ENCODE measurements around the gene LTBP4.

LTBP4 gene

DNA sequence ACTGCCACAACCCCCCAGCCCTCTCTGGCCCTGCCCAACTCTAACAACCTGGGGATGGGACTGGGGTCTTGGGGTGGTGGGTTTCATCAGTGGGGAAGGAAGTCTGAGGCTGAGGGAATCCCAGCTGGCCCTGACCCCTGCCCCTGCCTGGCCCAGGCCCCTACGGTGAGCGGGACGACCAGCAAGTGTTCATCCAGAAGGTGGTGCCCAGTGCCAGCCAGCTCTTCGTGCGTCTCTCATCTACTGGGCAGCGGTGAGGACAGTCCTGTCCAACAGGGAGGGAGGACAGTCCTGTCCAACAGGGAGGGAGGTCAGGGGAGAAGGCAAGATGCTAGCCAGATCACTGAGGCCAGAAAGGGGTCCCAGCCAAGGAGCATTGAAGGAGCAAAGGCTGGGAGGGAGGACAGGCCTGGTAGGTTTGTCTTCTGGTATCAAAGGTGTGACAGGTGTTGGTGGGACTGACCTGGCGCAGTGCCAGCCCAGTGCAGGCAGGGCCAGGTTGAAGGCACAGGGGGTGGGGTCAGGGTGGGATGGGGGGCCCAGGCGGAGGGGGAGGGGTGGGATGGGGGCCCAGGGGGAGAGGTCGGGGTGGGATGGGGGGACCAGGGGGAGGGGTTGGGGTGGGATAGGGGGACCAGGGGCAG, 12.1 kb upstream of the LTBP4 start:
- TF ChIP-seq CTCF (IDR thresholded peaks at IDR 0.05) = no peak

DNA sequence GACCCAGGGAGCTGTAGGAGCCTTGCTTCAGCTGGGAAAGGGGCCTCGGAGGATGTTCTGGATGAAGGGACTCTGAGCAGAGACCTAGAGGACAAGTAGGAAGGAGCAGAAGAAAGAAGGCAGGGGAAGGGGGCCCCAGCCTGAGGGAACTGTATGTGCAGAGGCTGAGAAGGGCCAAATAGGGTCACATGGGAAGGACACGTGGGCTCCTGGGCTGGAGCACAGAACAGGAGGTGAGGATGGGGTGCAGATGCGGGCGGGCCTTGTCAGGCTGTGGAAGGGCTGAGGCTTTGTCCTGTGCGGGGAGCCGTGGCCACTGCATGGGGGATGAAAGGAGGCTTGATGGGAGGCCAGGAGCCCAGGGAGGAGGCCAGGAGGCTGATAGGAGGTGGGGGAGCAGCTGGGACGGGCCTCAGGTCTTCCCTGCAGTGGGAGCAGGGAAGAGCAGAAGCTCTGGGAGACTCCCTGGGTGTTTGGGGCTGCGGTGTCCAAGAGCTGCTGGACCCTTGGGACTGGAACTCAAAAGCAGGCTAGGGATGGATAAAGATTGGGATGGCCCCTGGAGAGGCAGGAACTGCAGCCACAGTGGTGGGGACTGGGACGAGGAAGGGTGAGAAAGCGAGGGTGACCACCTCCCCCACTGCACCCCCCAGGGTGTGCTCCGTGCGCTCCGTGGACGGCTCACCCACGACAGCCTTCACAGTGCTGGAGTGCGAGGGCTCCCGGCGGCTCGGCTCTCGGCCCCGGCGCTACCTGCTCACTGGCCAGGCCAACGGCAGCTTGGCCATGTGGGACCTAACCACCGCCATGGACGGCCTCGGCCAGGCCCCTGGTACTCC, 11.4 kb upstream of the LTBP4 start:
- no peak for TF ChIP-seq CTCF (IDR thresholded peaks at IDR 0.05)

DNA sequence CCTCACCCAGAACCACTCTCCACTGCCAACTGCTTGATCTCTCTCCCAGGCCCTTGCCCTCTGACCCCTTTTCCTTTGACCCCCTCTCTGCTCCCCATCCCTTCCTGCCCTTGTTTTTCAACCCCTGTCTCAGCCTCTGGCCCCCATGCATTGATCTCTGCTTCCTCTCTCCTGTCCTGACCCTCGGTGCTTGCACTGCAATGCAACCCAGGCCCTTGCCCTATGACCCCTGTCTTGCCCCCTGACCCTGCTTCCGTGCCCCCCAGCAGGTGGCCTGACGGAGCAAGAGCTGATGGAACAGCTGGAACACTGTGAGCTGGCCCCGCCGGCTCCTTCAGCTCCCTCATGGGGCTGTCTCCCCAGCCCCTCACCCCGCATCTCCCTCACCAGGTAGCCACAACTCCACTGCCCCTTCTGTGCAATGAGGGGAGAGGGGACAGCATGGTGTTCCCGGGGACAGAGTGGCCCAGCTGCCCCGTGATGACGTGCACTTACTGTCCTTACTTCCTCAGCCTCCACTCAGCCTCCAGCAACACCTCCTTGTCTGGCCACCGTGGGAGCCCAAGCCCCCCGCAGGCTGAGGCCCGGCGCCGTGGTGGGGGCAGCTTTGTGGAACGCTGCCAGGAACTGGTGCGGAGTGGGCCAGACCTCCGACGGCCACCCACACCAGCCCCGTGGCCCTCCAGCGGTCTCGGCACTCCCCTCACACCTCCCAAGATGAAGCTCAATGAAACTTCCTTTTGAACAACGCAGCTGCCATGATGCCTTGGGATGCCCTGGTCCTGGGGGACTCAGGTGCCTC, 10.5 kb upstream of the LTBP4 start:
- no peak for TF ChIP-seq CTCF (IDR thresholded peaks at IDR 0.05)

- TF ChIP-seq CTCF (IDR thresholded peaks at IDR 0.05) = no peak
Observed at GRCh38 chr19:40592170-40592569, 9.0 kb upstream of the LTBP4 start.

- no peak for TF ChIP-seq CTCF (IDR thresholded peaks at IDR 0.05)
Observed at GRCh38 chr19:40594255-40594654, 6.9 kb upstream of the LTBP4 start.

- TF ChIP-seq CTCF (IDR thresholded peaks at IDR 0.05) = no peak
Observed at GRCh38 chr19:40594657-40595091, 6.5 kb upstream of the LTBP4 start.

DNA sequence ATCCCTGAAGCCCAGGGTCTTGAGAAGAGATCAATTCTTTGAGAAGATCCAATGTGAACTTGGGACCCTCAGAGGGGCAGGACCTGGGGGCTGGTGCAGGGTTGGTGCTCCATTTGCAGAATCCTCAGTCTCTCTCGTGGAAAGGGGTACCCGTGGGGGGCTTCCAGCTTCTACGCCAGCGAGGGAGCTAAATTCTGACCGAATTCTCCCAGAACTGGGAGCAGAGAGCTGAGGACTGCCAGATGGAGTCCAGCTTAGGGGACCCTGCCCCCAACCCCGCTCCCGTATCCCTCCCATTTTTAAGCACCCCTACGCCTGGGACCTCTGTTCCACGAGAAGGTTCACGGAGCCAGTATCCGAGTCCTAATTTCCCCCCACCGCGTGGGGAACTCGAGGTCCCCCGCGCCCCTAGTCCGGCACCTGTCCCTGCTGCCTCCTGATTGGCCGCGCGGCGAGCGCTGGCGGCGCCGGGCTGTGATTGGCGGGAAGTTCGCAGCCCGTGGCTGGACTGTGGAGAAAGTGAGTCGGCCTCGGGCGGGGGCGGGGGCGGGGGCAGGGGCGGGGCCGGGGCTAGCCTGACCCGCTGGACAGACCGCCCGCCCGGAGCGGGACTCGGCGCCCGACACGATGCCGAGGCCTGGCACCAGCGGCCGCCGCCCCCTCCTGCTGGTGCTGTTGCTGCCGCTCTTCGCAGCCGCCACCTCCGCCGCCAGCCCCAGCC, 4.4 kb upstream of the LTBP4 start:
- TF ChIP-seq CTCF (IDR thresholded peaks at IDR 0.05) = no peak
